Kidney epithelial cell (primary cell): ENCODE data around the gene IL17RD. TPM values are rescaled to one million over a fixed set of nuclear protein-coding genes. Genes with fewer than 3 reads are reported as not detected.

Experiments
- DNase-seq: peaks from one replicate; pipeline ENCODE4 v3.0.0-alpha.2; 2010; ENCODE audit warnings: low read depth
- H3K27me3 ChIP-seq: 2 replicates; pipeline ENCODE4 v1.6.0; 2011; ENCODE audit warnings: low read length; ENCODE audit not compliant: control insufficient read depth, insufficient read depth
- H3K36me3 ChIP-seq: 2 replicates; pipeline ENCODE4 v1.5.1; 2011; ENCODE audit warnings: low read length; ENCODE audit not compliant: control insufficient read depth, insufficient read depth
- H3K4me3 ChIP-seq: 2 replicates; pipeline ENCODE4 v1.5.1; 2011; ENCODE audit warnings: low read depth, mild to moderate bottlenecking, control low read depth, low read length
- CTCF ChIP-seq: IDR thresholded peaks from 2 replicates; pipeline ENCODE4 v1.5.1; 2011; ENCODE audit warnings: mild to moderate bottlenecking, moderate library complexity, low read length, control low read depth, inconsistent platforms; ENCODE audit not compliant: insufficient read depth, poor library complexity, severe bottlenecking
- total RNA-seq: library from RNA; depleted of rRNA; stranded (reverse); fragments of >200 nt; gene quantifications from 2 replicates; pipeline ENCODE4 v1.2.3, GENCODE V29; 2015

IL17RD gene
- total RNA-seq, 1 donor from 2014 or later, result 25.7 TPM

GRCh38 chr3:57143886-57144459, 21.2 kb downstream of the IL17RD start:
- TF ChIP-seq CTCF, result no peak
- H3K4me3 ChIP-seq, result no peak overlapping the region
- H3K27me3 ChIP-seq, result no peaks in the 10 kb centered on the region
- H3K36me3 ChIP-seq, result no peaks in the 10 kb centered on the region
- no peak for DNase-seq

GRCh38 chr3:57142411-57142723, 22.8 kb downstream of the IL17RD start:
- DNase-seq, result no peak
- TF ChIP-seq CTCF, result no peak
- H3K36me3 ChIP-seq, result no peaks in the 10 kb centered on the region
- no peaks in the 10 kb centered on the region for H3K27me3 ChIP-seq
- no peak overlapping the region for H3K4me3 ChIP-seq

- H3K4me3 ChIP-seq, result no peak overlapping the region
- no peaks in the 10 kb centered on the region for H3K36me3 ChIP-seq
- DNase-seq, result no peak
- TF ChIP-seq CTCF, result peak; percentile 11
- no peaks in the 10 kb centered on the region for H3K27me3 ChIP-seq
Observed at GRCh38 chr3:57141719-57142410, 23.3 kb downstream of the IL17RD start.

- no peak for TF ChIP-seq CTCF
- H3K36me3 ChIP-seq, result no peaks in the 10 kb centered on the region
- no peak overlapping the region for H3K4me3 ChIP-seq
- H3K27me3 ChIP-seq, result no peaks in the 10 kb centered on the region
- no peak for DNase-seq
Observed at GRCh38 chr3:57140894-57141293, 24.3 kb downstream of the IL17RD start.

- H3K4me3 ChIP-seq, result no peak overlapping the region
- no peaks in the 10 kb centered on the region for H3K36me3 ChIP-seq
- H3K27me3 ChIP-seq, result no peaks in the 10 kb centered on the region
- no peak for DNase-seq
- no peak for TF ChIP-seq CTCF
Observed at GRCh38 chr3:57135964-57136719, 29.0 kb downstream of the IL17RD start.

GRCh38 chr3:57133157-57133556, 32.0 kb downstream of the IL17RD start:
- H3K36me3 ChIP-seq, result no peaks in the 10 kb centered on the region
- H3K4me3 ChIP-seq, result no peak overlapping the region
- no peaks in the 10 kb centered on the region for H3K27me3 ChIP-seq
- DNase-seq, result no peak
- TF ChIP-seq CTCF, result no peak
